Measurements from ENCODE around the gene CCDC194.
A peak's percentile ranks its signal among the peaks of the same experiment; 100 is the strongest.
"Not testable (repeated sequence)": the region's sequence is repeated elsewhere in the genome, so short reads cannot be mapped to it uniquely, and the experiment has no call there.

Gene CCDC194

DNA sequence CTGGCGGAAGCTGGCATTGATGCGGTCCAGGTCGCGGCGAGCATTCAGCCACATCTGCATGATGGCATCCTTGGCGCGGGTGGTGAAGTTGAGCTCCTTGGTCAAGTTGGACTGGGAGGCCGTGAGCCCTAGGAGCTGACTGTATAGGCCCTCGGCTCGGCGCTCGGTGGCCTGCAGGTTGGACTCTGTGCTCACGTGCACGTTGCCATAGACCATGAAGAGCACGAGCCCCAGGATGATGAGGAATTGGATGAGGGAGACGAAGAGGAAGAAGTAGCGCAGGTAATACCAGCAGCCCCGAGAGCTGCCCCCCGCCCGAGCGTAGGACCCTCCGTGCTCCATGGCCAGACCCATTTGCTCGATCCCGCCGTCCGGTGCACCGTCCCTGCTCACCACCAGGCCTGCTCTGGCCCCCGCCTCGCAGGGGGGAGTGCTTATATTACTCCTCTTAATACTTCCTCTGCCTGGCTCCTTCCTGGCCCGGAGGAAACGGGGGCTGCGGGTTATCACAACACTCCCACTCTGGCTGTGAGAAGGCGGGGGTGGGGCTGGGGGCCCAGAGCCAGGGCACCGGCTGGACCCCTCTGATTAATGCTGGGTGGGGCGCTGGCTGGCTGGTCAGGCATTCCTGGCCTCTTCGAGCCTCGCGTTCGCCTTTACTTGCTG is 16.9 kb downstream of the CCDC194 start, which contains the start of gene PLVAP:
Gene PLVAP, minus strand, starts transcription at position 408 of the 666 bp plus-strand sequence. Its CDS starts 54 bp downstream, at position 354.
- DNase-seq (ENCODE audit: low read depth in 2 of 2, low spot score in 1 of 2), result no peak

- DNase-seq (ENCODE audit: low read depth in 2 of 2, low spot score in 1 of 2), result no peak
Observed at GRCh38 chr19:17370026-17370587, 23.9 kb downstream of the CCDC194 start.

DNA sequence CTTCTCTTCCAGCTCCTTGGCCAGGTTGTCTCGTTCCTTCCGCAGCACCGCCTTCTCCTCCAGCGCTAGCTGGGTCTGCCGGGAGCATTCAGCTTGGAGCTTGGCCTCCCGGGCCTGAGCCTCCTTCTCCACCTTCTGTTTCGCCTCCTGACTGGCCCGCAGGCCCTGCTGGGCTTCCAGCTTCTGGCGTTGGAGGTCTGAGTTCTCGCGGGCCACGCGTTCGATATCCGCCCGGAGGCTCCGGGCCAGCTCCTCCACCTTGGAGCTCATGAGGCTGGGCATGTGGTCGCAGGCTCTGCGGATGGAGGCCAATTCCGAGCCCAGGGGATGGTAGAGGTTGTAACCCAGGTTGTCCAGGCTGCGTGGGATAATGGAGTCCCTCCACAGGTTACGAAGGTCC is 28.6 kb downstream of the CCDC194 start:
- no peak for DNase-seq (ENCODE audit: low read depth in 2 of 2, low spot score in 1 of 2)

GRCh38 chr19:17363852-17364605 is 30.0 kb downstream of the CCDC194 start:
- not testable (repeated sequence) for DNase-seq (ENCODE audit: low read depth in 2 of 2, low spot score in 1 of 2)

- DNase-seq (ENCODE audit: low read depth in 2 of 2, low spot score in 1 of 2), result no peak
Observed at GRCh38 chr19:17359905-17360800, 33.8 kb downstream of the CCDC194 start.

DNA sequence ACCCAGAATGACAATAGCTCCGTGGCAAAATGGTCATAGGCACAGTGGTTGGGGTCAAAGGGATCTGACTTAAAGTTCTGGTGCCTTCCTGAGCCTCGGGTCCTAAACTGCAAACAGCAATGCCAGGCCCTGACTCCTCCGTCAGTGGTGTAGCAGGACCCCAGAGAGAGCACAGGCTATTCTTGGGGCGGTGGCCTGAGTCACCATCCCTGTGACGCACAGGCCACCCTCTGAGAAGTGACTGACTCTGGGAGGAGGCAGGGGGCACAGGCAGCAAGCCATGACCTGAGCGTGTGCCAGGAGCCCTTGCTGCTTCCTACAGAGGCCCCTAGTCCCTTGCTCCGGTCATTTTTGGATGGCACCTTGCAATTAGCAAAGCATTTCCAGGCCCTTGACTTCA is 35.6 kb downstream of the CCDC194 start:
- DNase-seq (ENCODE audit: low read depth in 2 of 2, low spot score in 1 of 2), result no peak

GRCh38 chr19:17357724-17358123 is 36.3 kb downstream of the CCDC194 start:
- no peak for DNase-seq (ENCODE audit: low read depth in 2 of 2, low spot score in 1 of 2)

DNA sequence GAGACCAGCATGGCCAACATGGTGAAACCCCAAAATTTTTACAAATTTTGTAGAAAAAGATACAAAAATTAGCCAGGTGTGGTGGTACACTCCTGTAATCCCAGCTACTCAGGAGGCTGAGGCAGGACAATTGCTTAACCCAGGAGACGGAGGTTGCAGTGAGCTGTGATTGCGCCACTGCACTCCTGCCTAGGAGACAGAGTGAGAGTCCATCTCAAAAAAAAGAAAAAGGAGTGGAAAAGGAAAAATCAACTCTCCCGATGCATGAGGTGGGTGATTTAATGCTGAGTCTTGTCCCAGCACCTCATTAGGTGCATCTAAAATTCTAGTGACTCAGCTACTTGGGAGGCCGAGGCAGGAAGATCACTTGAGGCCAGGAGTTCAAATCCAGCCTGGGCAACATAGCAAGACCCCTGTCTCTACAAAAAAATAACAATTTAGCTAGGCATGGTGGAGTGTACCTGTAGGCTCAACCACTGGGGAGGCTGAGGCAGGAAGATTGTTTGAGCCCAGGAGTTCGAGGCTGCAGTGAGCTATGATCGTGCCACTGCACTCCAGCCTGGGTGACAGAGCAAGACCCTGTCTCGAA is 36.8 kb downstream of the CCDC194 start:
- no peak for DNase-seq (ENCODE audit: low read depth in 2 of 2, low spot score in 1 of 2)

GRCh38 chr19:17353386-17353785 is 40.6 kb downstream of the CCDC194 start:
- DNase-seq (ENCODE audit: low read depth in 2 of 2, low spot score in 1 of 2), result no peak

DNA sequence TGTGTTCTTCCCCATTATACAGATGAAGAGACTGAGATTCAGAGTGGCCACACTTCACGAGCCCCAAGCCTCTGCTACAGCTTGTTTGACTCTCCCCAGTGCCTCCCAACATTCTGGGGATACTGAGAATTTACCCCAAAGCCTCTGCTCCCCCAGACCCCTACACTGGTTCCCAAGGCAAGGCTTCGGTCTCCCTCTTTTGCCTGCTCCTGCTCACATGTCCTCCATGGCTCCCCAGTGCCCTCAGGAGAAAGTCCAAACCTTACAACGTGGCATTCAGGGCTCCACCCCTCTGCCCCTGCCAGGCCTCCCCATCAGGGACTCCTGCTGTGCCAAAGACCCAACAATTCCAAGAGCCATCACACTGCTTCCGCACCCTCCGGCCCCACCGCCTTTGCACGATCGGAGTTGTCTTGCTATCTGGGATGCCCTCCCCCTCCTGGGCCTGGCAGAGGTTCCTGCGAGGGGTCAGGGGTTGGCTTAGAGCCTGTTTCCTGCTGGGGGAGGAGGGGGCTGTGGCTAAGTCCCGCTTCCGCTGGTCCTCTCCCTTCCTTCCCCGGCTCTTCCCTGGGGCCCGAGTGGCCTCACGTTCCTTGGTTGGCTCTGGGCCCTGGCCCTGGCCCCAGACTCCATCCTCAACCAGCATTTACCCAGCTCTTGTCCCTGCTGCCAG is 41.3 kb downstream of the CCDC194 start:
- DNase-seq (ENCODE audit: low read depth in 2 of 2, low spot score in 1 of 2), result no peak

GRCh38 chr19:17351815-17352435 is 42.1 kb downstream of the CCDC194 start:
- no peak for DNase-seq (ENCODE audit: low read depth in 2 of 2, low spot score in 1 of 2)

- no peak for DNase-seq (ENCODE audit: low read depth in 2 of 2, low spot score in 1 of 2)
Observed at GRCh38 chr19:17348700-17349099, 45.3 kb downstream of the CCDC194 start.

DNA sequence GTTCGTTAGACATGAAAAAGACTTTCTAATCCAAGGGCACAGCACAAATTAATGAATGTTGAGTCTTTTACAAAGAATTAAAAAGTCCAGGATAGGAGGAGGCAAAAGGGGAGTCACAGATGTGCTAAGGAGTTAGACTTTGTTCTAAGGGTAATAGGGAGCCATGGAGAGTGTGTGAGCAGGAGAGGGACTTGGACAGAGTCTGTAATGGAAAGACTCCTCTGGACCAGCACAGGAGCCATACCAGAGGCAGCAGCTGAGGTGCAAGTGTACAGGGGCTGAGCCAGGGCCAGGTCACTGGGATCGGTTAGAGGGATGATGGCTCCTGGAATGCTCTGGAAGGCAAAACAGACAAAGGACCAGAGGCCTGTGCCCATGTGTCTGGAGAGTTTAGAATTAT is 46.1 kb downstream of the CCDC194 start:
- DNase-seq (ENCODE audit: low read depth in 2 of 2, low spot score in 1 of 2), result no peak

DNA sequence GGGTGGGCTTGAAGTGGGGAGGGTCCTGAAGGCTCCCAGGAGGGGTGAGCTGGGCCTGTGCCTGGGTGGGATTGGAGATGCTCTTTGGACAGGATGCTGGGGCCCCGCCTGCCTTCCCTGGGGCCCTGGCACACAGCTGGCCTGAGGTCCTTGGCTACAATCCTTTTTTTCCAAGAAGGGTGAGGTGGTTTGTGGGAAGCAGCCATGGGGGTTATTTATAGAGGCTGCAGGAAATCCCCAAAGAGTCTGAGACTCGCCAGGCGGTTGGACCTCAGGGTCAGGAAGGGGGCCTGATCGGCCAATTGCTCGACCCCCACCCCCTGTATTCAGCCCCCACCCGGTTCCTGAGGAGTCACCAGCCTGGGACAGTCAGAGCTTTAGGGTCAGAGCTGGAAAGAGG is 46.6 kb downstream of the CCDC194 start:
- DNase-seq (ENCODE audit: low read depth in 2 of 2, low spot score in 1 of 2), result no peak

- peak; percentile 50 to 58 for DNase-seq (ENCODE audit: low read depth in 2 of 2, low spot score in 1 of 2)
Observed at GRCh38 chr19:17346109-17346671, 47.8 kb downstream of the CCDC194 start.

- no peak for DNase-seq (ENCODE audit: low read depth in 2 of 2, low spot score in 1 of 2)
Observed at GRCh38 chr19:17341845-17342244, 52.2 kb downstream of the CCDC194 start.

GRCh38 chr19:17341386-17341785 is 52.6 kb downstream of the CCDC194 start:
- DNase-seq (ENCODE audit: low read depth in 2 of 2, low spot score in 1 of 2), result no peak

- DNase-seq (ENCODE audit: low read depth in 2 of 2, low spot score in 1 of 2), result no peak
Observed at GRCh38 chr19:17340871-17341357, 53.1 kb downstream of the CCDC194 start.

Measured in stimulated activated CD8-positive, alpha-beta memory T cell treated with anti-CD3 and anti-CD28 coated beads, Interleukin-4, amount 100 ng/mL, for 1 hour (primary cell).